Keratinocyte (primary cell): ENCODE data around the gene WT1.

Experiments
- CTCF ChIP-seq, 3 experiments: IDR thresholded peaks in 1 of 3; conservative IDR thresholded peaks in 1 of 3; optimal IDR thresholded peaks in 1 of 3; 2 replicates in 2 of 3; 3 replicates in 1 of 3; pipeline versions ENCODE3 to v1.5.1; 2011; ENCODE audit warnings: low read length in 3 of 3, mild to moderate bottlenecking in 3 of 3, moderate library complexity in 2 of 3, control low read depth in 1 of 3, inconsistent platforms in 1 of 3; ENCODE audit not compliant: insufficient read depth in 2 of 3; ENCODE audit errors: extremely low read depth in 1 of 3
- EZH2 ChIP-seq: IDR thresholded peaks from one replicate; pipeline ENCODE4 v1.6.1; 2012; ENCODE audit warnings: inconsistent platforms, mild to moderate bottlenecking, low read length, moderate library complexity

DNA sequence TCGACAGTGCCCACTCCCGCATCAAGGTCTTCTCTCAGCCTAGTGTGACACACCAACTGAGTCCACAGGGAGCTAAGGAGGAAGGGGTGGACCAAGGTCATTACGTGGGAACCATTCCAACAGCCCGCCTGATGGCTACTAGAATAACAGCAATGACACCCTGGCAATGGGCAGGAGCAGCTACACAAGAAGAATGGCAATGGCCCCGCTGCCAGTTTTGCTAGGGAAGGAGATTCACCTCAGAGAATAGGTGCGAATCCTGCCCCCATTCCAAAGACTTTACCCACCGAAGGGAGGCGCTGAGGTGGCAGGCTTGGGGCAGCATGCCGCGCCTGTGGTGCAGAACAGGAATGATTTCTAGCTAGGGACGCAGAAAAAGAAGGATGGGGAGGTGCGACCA lies 9.1 kb downstream of the WT1 start:
- TF ChIP-seq EZH2 (peak; percentile 35), CTCF (optimal IDR thresholded peaks at IDR 0.05 in 1 of 3, IDR thresholded peaks at IDR 0.05 in 1 of 3, conservative IDR thresholded peaks at IDR 0.05 in 1 of 3; ENCODE audit: extremely low read depth in 1 of 3, insufficient read depth in 2 of 3, low read length in 3 of 3) (no peak)
